Suprapubic skin (tissue), 3 donors: ENCODE measurements around the gene RASGEF1C.

Experiments
- EP300 ChIP-seq: sonication (generic); formaldehyde crosslinking; IDR thresholded peaks from one replicate; pipeline ENCODE4 v1.6.1; 2017; ENCODE audit warnings: antibody characterized with exemption
- POLR2A ChIP-seq, 2 donors: fragments of 450-650 bp; IDR thresholded peaks; one replicate each; pipeline ENCODE4 v1.6.1; 2017; ENCODE audit warnings: antibody characterized with exemption in 2 of 2, mild to moderate bottlenecking in 2 of 2, moderate library complexity in 2 of 2
- TF ChIP-seq, protein P1 (sequence below), 2 donors: fragments of 200-600 bp in 1 of 2; fragments of 450-650 bp in 1 of 2; sonication (generic) in 1 of 2; IDR thresholded peaks; one replicate each; pipeline ENCODE4 v1.5.1; 2016 to 2019; ENCODE audit warnings: antibody characterized with exemption in 2 of 2, mild to moderate bottlenecking in 1 of 2, moderate library complexity in 1 of 2

DNA sequence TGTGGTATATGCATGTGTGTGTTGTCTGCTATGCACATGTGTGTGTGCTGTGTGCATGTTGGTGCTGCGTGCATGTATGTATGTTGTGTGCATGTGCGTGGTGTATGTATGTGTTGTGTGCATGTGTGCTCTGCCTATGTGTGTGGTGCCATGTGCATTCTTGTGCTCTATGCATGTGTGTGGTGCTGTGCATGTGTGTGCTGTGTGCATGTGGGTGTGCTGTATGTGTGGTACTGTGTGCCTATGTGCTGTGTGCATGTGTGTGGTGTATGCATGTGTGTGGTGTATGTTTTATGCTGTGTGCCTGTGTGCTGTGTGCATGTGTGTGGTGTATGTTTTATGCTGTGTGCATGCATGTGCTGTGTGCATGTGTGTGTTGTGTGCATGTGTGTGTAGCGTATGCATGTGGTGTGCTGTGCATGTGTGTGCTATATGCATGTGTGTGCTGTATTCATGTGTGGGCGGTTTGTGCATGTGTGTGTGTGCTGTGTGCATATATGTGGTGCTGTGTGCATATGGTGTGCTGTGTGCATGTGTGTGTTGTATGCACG lies 4.7 kb upstream of the RASGEF1C start:
- TF ChIP-seq EP300 (no peak), POLR2A (IDR thresholded peaks at IDR 0.05) (no peak)
- TF ChIP-seq, protein P1, sequence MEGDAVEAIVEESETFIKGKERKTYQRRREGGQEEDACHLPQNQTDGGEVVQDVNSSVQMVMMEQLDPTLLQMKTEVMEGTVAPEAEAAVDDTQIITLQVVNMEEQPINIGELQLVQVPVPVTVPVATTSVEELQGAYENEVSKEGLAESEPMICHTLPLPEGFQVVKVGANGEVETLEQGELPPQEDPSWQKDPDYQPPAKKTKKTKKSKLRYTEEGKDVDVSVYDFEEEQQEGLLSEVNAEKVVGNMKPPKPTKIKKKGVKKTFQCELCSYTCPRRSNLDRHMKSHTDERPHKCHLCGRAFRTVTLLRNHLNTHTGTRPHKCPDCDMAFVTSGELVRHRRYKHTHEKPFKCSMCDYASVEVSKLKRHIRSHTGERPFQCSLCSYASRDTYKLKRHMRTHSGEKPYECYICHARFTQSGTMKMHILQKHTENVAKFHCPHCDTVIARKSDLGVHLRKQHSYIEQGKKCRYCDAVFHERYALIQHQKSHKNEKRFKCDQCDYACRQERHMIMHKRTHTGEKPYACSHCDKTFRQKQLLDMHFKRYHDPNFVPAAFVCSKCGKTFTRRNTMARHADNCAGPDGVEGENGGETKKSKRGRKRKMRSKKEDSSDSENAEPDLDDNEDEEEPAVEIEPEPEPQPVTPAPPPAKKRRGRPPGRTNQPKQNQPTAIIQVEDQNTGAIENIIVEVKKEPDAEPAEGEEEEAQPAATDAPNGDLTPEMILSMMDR (IDR thresholded peaks at IDR 0.05) = no peak
